HTR-8/SVneo (cell line): ENCODE data around the gene AGTRAP.

Source experiments
- DNase-seq: peaks from one replicate; pipeline ENCODE4 v3.0.0; 2011; ENCODE audit warnings: low spot score, mixed read lengths; ENCODE audit not compliant: insufficient read length
- FAIRE-seq: peaks from 2 replicates; lab custom pipeline; 2011; peaks lifted over from hg19 to GRCh38; lab: Jason Lieb, UNC

Gene AGTRAP

GRCh38 chr1:11735854-11736745, at the start of gene AGTRAP:
AGTRAP (plus strand) TSS chr1:11736136; CDS start chr1:11736209, 73 bp downstream.
- FAIRE-seq (peak; percentile 54), DNase-seq (peak; percentile 86)

- FAIRE-seq (no peak), DNase-seq (no peak)
These were observed 47.4 kb upstream of the AGTRAP start for GRCh38 chr1:11688506-11688905.

- no peak for FAIRE-seq
- no peak for DNase-seq
These were observed 45.3 kb upstream of the AGTRAP start for GRCh38 chr1:11690397-11691301.

- DNase-seq (no peak), FAIRE-seq (no peak)
These were observed 44.5 kb upstream of the AGTRAP start, which contains the start of gene DRAXIN for GRCh38 chr1:11691302-11691914. DRAXIN (plus strand) TSS chr1:11691710; CDS start chr1:11706259, 14,549 bp downstream.

- DNase-seq, result no peak
- FAIRE-seq, result no peak
These were observed 43.8 kb upstream of the AGTRAP start for GRCh38 chr1:11691928-11692711.

GRCh38 chr1:11693024-11693590, 42.8 kb upstream of the AGTRAP start:
- no peak for FAIRE-seq

GRCh38 chr1:11693917-11694316, 42.0 kb upstream of the AGTRAP start:
- FAIRE-seq (no peak), DNase-seq (no peak)

More at GRCh38 chr1:11693024-11693590, 42.8 kb upstream of the AGTRAP start:
- peak; percentile 73 for DNase-seq

GRCh38 chr1:11695861-11696260, 40.1 kb upstream of the AGTRAP start:
- DNase-seq, result no peak
- FAIRE-seq, result no peak

- no peak for DNase-seq
- no peak for FAIRE-seq
These were observed 38.6 kb upstream of the AGTRAP start for GRCh38 chr1:11697188-11697892.

GRCh38 chr1:11697893-11698210, 38.1 kb upstream of the AGTRAP start:
- no peak for DNase-seq
- FAIRE-seq, result no peak

- DNase-seq (no peak), FAIRE-seq (no peak)
These were observed 35.1 kb upstream of the AGTRAP start for GRCh38 chr1:11700601-11701467.

- DNase-seq, result no peak
- no peak for FAIRE-seq
These were observed 34.4 kb upstream of the AGTRAP start for GRCh38 chr1:11701551-11701961.

GRCh38 chr1:11701981-11702803, 33.7 kb upstream of the AGTRAP start:
- FAIRE-seq (peak; percentile 99), DNase-seq (no peak)

- DNase-seq (no peak), FAIRE-seq (no peak)
These were observed 32.4 kb upstream of the AGTRAP start for GRCh38 chr1:11703357-11704193.

- FAIRE-seq (no peak), DNase-seq (no peak)
These were observed 31.8 kb upstream of the AGTRAP start for GRCh38 chr1:11704194-11704529.
